Left colon (tissue), 2 donors: ENCODE results near the gene MUCL3. TPM values are rescaled to one million over a fixed set of nuclear protein-coding genes. Genes with fewer than 3 reads are reported as not detected.
"Not testable (repeated sequence)": the region's sequence is repeated elsewhere in the genome, so short reads cannot be mapped to it uniquely, and the experiment has no call there.

Source experiments
- ATAC-seq: fragments of 200-7000 bp; cut with Tn5 transposase; one replicate; pipeline ENCODE4 v1.9.1; 2020; ENCODE audit warnings: mild to moderate bottlenecking, moderate library complexity
- DNase-seq, 2 donors: peaks; one replicate each; pipeline ENCODE4 v3.0.0-alpha.2; 2020
- intact Hi-C, 2 donors: fragments of 100-400 bp; cut with DNase I in 1 of 2; cut with micrococcal nuclease in 1 of 2; formaldehyde crosslinking; loops; one replicate each; pipeline versions ENCODE4 v1.11.2 to v1.14.0; 2022; cut with DNase I, micrococcal nuclease
- total RNA-seq, 2 donors: library from RNA; stranded (reverse); fragmentation: NEBNext Ultra II Directional; extraction: Animal tissue kit (Norgen Biotek cat#: 25700); gene quantifications; one replicate each; pipeline ENCODE4 v1.2.1, GENCODE V29; 2021
- donor health status: DM: no; HTN: no; CAD: no.
- donor health status: DM: yes; HTN: yes; CAD: no.

MUCL3 gene
- total RNA-seq, 2 donors from 2014 or later = not detected

DNA sequence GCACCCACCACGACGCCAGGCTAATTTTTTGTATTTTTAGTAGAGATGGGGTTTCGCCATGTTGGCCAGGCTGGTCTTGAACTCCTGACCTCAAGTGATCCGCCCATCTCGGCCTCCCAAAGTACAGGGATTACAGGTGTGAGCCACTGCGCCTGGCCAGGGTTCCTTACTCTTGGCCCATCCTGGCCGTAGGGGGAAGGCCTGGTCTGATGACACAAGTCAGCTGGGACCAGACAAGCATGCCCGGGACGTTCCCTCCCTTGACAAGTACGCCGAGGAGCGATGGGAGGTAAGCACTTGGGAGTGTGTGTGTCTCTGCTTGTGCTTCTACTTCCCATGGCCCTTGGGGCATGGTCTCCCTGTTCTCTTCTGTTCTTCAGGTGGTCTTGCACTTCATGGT lies 30.3 kb upstream of the MUCL3 start:
- DNase-seq, intact Hi-C loops, ATAC-seq: not testable (repeated sequence)

DNA sequence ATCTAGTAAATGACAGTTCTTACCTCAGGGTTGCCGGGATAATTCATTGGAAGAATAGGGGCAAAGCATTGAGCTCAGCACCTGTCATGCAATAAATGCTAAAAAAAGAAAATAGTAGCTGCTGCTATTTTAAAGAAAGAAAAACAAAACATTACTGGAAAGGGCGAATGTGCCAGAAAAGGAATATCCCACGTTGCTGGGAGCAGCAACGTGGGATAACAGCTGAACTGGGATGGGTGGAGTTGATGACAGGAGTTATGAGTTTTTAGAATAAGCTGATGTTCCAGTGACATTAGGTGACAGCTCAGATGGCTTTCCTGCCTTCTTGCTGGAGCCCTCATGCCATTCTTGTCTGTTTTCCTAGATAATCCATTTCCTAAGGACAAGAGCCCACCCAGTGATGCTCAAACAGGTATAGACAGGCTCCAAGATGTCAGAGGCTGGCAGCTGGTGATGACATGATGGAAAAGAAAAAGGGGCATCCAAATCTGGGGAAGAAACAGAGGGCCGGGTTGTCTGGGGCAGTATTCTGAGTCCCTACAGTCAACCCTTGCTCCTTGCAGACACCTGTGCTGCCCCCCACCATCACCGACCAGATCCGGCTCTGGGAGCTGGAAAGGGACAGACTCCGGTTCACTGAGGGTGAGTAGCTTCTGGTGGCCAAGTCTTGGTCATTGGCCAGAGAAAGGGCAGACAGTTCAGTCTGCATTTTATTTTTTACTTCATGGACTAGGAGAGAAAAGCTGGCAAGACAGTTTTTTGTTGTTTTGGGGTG lies 27.8 kb upstream of the MUCL3 start:
- DNase-seq (no peak), ATAC-seq (no peak)
- intact Hi-C loops = no loop called here

DNA sequence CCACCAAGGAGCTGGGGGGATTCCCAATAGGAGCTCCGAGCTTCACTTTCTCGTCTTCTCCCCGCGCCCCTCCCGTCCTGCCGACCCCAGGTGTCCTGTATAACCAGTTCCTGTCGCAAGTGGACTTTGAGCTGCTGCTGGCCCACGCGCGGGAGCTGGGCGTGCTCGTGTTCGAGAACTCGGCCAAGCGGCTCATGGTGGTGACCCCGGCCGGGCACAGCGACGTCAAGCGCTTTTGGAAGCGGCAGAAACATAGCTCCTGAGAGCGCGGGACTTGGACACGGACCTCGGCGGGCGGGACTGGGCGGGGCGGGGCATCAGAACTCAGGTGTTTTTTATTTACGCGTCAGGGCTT lies 27.1 kb upstream of the MUCL3 start:
- intact Hi-C loops = no loop called here
- no peak for ATAC-seq
- DNase-seq = no peak

DNA sequence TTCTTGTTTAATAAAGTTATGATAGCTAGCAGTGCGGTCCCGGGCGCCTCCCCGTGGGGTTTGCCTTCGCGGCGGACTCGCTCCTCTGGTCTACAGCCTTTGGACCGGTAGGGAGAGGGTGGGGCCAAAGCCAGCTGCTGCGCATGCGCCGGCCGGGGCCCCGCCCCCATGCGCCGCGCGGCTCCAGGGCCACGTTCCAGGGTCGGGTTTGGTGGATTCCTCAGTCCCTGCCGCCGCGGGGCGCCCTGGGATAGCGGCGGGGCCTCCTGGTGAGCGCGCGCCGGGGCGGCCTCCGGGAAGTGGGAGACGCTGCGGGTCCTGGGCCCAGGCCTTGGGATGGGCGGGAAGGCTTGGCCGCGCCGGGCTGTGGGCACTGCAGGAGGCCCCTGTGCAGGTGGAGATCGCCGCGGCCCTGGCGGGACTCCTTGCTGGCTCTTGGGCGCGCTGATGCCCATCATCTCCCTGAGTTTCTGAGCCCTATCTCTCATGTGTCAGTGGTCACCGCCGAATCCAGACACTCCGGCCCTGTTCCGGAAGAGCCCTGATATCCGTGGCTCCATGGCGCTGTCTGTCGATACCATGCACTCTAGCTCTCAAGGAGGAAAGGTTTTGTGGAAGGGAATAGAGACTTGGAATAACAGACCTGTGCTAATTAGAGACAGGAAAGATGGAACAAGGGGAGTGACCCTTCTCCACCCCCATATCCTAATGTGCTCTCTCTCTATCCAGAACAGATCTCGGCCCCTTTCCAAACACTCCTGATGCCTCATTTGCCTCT lies 26.5 kb upstream of the MUCL3 start, which contains the start of gene VARS2:
Gene VARS2 (plus strand): TSS at position 163 of the 778 bp plus-strand sequence. CDS start 599 bp downstream, at position 762.
- peak; percentile 92 for ATAC-seq
- DNase-seq = peak; percentile 95
- intact Hi-C loops = no loop called here

DNA sequence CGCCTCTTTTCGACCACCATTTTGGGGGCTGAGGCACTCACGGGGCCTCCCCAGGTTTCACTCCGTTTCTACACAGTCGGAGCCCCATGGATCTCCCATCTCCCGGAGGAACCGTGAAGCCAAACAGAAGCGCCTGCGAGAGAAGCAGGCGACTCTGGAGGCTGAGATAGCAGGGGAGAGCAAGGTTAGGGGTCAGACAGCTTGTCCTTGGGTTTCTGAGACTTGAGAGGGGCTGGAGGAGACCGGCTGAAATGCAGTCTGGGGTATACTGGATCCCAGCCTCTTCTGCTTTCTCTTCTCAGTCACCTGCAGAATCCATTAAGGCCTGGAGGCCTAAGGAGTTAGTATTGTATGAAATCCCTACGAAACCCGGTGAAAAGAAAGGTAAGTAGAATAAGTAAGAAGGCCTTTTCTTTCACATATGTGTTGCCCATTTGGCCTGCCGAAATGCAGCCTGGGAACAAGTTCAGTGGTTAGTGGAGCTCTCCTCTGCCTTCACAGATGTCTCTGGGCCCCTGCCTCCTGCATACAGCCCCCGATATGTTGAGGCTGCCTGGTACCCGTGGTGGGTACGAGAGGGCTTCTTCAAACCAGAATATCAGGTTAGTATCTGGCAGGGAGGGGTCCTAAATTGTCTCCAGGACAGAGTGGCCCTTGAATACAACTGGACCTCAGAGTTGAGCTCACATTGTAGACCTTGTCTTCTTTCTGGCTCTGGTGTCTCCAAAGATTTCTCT lies 25.8 kb upstream of the MUCL3 start:
- intact Hi-C loops = loop anchor here in 1 of 2 donors (5.0 kb wide), 1 partner anchor 157 kb away; no protein-coding TSS in a partner anchor
- DNase-seq = peak in 1 of 2 donors; percentile 28
- ATAC-seq = no peak

DNA sequence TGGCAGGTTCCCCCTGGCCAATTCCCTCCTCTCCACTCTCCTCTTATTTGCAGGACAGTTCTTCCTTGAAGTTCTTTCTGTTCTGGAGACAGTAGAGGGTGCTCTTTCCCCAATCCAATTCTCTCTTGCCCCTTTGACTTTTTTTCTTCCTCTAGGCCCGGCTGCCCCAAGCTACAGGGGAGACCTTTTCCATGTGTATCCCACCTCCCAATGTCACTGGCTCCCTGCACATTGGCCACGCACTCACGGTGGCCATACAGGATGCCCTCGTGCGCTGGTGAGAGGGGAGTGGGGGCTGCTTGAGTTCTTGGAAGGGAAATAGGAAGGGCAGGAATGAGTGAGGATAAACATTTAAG lies 25.2 kb upstream of the MUCL3 start:
- peak in 1 of 2 donors; percentile 13 for DNase-seq
- ATAC-seq = peak; percentile 30
- intact Hi-C loops = loop anchor here in 1 of 2 donors (5.0 kb wide), 1 partner anchor 157 kb away; no protein-coding TSS in a partner anchor

DNA sequence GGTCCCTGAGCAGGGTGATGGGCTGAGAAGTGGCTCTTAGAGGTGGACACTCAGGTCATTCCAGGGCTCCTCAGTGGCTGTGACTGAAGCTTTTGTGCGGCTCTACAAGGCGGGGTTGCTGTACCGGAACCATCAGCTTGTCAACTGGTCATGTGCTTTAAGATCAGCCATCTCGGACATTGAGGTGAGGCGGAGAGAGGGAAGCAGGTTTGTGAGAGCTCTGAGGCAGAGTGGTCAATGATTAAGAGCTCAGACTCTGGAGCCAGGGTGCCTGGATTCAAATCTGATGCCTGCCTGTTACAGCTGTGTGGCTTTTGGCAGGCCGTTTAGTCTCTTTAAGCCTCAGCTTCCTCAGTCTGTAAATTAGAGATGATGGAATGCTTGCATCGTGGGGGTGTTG lies 23.7 kb upstream of the MUCL3 start:
- intact Hi-C loops = loop anchor here in 1 of 2 donors (5.0 kb wide), 1 partner anchor 155 kb away; no protein-coding TSS in a partner anchor
- DNase-seq = no peak
- no peak for ATAC-seq

DNA sequence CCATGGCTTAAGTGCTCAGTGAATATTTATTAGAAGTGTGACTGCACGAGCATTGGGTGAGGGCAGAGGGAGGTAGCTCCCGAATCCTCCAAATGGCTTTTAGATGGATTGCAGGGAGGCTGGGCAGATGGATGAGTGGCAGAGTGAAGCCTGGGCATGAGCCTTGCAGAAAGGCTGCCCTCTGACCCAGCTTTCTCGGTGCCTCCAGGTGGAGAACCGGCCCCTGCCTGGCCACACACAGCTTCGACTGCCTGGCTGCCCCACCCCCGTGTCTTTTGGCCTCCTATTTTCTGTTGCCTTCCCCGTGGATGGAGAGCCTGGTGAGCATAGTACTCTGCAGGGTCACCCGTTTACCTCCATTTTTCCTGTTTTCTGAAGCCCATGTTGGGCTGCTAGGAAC lies 23.3 kb upstream of the MUCL3 start:
- DNase-seq (no peak), ATAC-seq (no peak)
- intact Hi-C loops = loop anchor here in 1 of 2 donors (5.0 kb wide), 1 partner anchor 155 kb away; no protein-coding TSS in a partner anchor

DNA sequence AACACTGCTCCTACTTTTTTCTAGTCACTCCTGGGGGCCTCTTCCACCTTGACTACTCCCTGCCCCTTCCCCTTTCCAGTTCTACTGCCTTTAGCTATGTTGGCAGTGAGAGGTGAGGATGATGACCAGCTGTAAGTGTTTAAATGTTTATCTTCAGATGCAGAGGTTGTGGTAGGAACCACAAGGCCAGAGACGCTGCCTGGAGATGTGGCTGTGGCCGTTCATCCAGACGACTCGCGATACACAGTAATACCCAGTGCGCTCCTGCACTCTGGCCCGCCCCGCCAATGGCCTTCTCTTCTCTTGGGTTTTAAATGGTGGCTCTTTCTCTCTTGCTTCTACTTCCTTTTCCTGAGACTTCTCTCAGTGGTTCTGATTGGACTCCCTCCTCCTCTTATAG lies 22.1 kb upstream of the MUCL3 start:
- no peak for DNase-seq
- intact Hi-C loops = loop anchor here in 1 of 2 donors (5.0 kb wide), 1 partner anchor 154 kb away; no protein-coding TSS in a partner anchor
- ATAC-seq = no peak

DNA sequence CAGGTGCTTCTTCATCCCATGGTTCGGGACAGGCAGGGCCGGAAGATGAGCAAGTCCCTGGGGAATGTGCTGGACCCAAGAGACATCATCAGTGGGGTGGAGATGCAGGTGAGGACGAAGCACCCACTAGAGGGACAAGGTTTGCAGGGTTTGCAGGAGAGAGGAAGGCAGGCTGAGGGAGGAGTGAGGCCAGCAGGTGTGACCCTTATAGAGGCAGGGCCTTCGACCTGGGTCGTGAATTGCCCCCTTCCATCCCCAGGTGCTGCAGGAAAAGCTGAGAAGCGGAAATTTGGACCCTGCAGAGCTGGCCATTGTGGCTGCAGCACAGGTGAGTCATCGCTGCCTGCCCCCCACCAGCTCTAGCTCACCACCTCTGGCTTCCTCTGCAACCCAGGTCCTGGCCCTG lies 18.3 kb upstream of the MUCL3 start:
- DNase-seq = no peak
- intact Hi-C loops = no loop called here
- no peak for ATAC-seq

DNA sequence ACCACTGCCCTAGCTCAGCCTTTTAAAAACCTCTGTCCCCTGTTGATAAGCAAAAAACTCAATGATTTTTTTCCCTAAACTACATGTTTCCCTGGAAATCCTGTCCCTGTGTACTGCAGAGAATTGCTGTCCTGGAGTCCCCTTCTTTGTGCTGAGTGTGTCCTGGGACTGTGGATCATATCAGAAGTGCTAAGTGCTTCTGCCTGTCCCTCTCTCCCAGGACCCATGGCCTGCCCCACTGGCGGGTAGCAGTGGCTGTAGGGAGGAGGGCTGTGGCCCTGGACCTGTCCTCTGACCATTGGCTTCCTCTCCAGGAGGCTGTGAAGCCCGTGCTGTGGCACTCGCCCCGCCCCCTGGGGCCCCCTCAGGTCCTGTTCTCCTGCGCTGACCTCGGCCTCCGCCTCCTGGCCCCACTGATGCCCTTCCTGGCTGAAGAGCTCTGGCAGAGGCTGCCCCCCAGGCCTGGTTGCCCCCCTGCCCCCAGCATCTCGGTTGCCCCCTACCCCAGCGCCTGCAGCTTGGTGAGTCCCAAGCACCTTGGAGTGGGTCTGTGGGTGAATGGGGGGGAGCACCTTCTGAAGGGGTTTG lies 16.6 kb upstream of the MUCL3 start:
- intact Hi-C loops, ATAC-seq, DNase-seq: not testable (repeated sequence)

DNA sequence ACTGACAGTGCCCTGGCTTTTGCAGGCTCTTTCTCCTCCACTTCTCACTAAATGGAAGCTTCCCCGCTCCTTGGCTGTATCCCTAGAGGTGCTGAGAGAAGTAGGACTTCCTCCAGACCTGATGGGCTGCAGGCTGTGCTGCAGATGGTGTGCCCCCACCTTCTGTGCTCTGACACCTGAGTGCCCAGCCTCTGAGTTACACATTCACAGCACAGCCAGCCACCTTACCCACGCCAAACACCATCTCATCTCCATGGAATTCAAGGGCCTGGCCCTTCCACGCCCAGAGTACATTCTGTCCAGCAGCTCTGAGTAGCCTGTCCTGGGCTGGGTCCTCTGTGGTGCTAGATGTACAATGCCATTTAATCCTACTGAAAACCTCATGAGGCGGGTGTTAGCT lies 14.1 kb upstream of the MUCL3 start:
- intact Hi-C loops = no loop called here
- DNase-seq (peak in 1 of 2 donors; percentile 56), ATAC-seq (peak; percentile 62)

DNA sequence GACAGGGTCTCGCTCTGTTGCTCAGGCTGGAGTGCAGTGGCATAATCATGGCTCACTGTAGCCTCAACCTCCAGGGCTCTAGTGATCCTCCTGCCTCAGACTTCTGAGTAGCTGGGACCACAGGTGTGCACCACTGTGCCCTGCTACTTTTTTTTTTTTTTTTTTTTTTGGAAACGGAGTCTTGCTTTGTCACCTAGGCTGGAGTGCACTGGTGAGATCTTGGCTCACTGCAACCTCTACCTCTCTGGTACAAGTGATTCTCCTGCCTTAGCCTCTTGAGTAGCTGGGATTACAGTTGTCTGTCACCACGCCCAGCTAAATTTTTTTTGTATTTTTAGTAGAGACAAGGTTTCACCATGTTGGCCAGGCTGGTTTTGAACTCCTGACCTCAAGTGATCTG lies 13.7 kb upstream of the MUCL3 start:
- DNase-seq, ATAC-seq, intact Hi-C loops: not testable (repeated sequence)

DNA sequence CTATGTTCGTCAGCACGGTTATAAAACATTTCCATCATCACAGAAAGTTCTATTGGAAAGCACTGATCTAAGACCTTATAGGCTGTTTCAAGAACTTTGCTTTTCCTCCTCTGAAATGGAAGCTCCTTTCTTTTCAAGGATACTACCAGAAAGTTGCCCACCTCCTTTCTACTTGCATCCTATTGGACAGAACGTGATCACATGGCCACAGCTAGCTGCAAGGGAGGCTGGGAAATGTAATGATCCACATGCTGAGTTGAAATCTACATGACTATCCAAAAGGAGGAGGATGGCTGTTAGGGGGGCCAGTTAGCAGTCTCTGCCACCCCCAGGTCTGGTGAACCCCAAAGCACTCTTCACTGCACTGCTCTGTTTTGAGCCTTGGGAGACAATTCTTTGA lies 12.1 kb upstream of the MUCL3 start:
- intact Hi-C loops = no loop called here
- ATAC-seq (no peak), DNase-seq (no peak)

DNA sequence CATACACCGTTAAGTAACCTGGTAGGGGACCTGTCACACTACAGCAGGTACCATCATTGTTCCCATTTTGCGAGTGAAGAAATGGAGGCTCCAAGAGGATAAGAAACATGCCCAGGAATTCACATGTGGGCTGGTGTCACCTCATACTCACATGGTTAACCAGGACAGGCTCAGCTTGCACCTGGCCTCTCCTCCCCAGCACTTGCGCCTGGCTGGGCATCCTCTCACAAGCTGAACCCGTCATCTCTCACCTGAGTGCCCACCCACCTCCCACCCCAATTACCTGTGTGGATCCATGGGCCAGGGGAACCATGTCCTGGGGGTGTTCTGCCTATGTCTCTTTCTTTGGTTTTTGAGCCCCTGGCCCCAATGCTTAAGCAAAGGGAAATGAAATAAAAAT lies 10.3 kb upstream of the MUCL3 start:
- DNase-seq (no peak), ATAC-seq (no peak)
- intact Hi-C loops = no loop called here

DNA sequence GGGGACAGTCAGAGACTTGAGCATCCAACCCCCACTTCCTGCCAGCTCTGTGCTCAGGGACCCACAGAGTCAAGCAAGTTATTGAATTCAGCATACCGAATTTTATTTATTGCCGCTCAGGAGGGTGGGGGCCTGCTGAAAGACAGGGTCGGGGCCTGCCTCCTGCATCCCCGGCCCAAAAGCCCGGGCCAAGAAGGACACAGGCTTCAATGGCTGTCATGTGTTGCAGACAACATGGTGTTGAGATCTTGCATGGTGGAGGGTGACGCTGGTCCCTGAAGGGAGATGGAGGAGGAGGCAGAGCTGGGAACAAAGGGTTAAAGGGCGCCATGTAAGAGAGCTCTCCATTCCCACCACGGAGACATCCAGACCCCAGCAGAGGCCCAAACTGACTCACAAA lies 9.5 kb upstream of the MUCL3 start:
- DNase-seq = no peak
- no peak for ATAC-seq
- intact Hi-C loops = no loop called here

DNA sequence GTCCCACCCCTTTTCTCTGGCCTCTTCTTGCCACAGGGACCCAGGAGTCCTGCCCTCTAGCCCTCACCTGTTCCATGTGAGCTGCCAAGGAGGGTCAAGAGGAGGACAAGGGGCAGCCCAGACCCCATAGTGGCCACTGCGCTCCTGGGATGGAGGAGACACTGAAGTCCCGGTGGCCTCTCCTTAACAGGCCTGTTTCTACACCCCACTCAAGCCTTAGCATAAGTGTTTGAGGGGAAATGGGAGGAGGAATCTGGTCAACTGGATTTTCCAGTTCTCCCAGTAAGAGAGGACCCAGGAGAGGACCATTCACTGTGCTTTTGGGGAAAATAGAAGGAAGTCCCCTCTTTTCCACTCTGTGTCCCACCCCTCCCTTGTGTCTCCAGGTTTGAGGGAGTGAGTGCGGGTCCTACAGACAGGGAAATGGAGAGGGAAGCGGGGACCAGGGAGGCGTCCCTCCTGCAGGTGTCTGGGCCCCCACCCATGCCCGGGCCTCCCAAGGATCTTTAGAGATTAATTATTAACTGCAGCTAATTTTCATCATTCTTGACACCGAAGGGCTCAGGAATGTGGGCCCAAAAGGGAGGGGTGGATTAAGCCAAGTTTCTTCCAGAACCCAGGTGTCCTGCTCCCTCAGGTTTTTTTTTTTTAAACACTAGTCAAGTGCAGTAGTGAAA lies 8.7 kb upstream of the MUCL3 start, which contains the start of gene SFTA2:
Gene SFTA2 (minus strand): TSS at position 202 of the 677 bp plus-strand sequence. CDS start 74 bp downstream, at position 128.
- DNase-seq (no peak), ATAC-seq (no peak)
- intact Hi-C loops = no loop called here

DNA sequence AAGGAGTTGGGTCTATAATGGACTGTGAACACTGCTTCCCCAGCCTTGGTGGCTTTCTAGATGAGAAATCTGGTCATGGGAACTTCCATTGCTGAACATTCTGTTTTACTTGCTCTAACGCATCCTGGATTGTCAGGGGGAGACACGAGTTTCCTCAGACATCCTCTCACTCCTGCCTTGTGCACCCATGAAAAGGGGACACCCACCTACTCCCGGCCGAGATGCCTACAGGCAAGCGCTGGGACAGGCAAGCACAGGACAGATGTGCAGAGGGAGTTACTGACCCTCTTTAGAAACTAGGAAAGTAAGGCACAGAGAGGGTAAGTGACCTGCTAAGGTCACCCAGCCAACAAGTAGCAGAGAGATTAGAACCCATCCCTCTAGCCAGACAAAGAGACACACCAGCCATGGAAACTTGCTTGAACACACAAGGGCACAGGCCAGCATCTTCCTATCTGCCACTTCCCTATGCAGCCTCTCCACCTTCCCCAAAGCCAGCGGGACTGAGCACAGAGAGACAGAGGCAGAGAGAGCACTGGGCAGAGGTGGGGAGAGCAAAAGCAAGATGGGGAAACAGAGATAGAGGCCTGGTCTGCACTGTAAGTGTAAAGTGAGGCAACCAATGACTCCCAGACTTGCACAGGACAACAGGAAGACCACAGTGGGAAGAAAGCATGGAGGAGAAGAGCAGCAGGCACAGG lies 8.0 kb upstream of the MUCL3 start:
- ATAC-seq = no peak
- no peak for DNase-seq
- intact Hi-C loops = no loop called here
